Keratinocyte (primary cell): Measurements from ENCODE around the gene NEK8. TPM values are rescaled to one million over a fixed set of nuclear protein-coding genes. Genes with fewer than 3 reads are reported as not detected.
A peak's percentile ranks its signal among the peaks of the same experiment; 100 is the strongest.

Experiments
- DNase-seq: peaks from one replicate; pipeline ENCODE4 v3.0.0-alpha.2; 2011; ENCODE audit warnings: low read depth, missing footprints, low spot score
- FAIRE-seq: peaks from 2 replicates; lab custom pipeline; 2011; peaks lifted over from hg19 to GRCh38; lab: Jason Lieb, UNC
- H2AFZ ChIP-seq: 2 replicates; pipeline ENCODE4 v1.6.0; 2012; ENCODE audit warnings: low read length, control low read depth, inconsistent platforms; ENCODE audit not compliant: control insufficient read depth
- H3K27ac ChIP-seq: 2 replicates; pipeline ENCODE4 v1.5.1; 2011; ENCODE audit warnings: low read length; ENCODE audit not compliant: control insufficient read depth, insufficient read depth
- H3K27me3 ChIP-seq: 3 replicates; pipeline ENCODE4 v1.6.0; 2011; ENCODE audit warnings: low read length; ENCODE audit not compliant: control insufficient read depth, insufficient read depth; ENCODE audit errors: extremely low read depth
- H3K36me3 ChIP-seq, 2 experiments: 2 replicates in 1 of 2; 3 replicates in 1 of 2; pipeline ENCODE4 v1.5.1; 2011; ENCODE audit warnings: low read length in 2 of 2, mild to moderate bottlenecking in 1 of 2; ENCODE audit not compliant: control insufficient read depth in 2 of 2, insufficient read depth in 2 of 2; ENCODE audit errors: extremely low read depth in 1 of 2
- H3K4me1 ChIP-seq: 3 replicates; pipeline ENCODE4 v1.5.1; 2011; ENCODE audit warnings: low read length; ENCODE audit not compliant: control insufficient read depth, insufficient read depth; ENCODE audit errors: extremely low read depth
- H3K4me2 ChIP-seq: 3 replicates; pipeline ENCODE4 v1.6.0; 2011; ENCODE audit warnings: low read depth, low read length; ENCODE audit not compliant: control insufficient read depth, insufficient read depth; ENCODE audit errors: extremely low read depth
- H3K4me3 ChIP-seq, 3 experiments: fragments of 200-600 bp in 1 of 3; sonication (generic) in 1 of 3; 2 replicates in 2 of 3; 3 replicates in 1 of 3; pipeline ENCODE4 v1.5.1; 2011 to 2016; ENCODE audit warnings: low read length in 3 of 3, mild to moderate bottlenecking in 3 of 3, control low read depth in 2 of 3, inconsistent platforms in 1 of 3, low read depth in 1 of 3, mixed read lengths in 1 of 3, mixed run types in 1 of 3, moderate library complexity in 1 of 3; ENCODE audit not compliant: control insufficient read depth in 2 of 3, insufficient read depth in 2 of 3; ENCODE audit errors: extremely low read depth in 1 of 3
- H3K79me2 ChIP-seq: 2 replicates; pipeline ENCODE4 v1.6.0; 2012; ENCODE audit warnings: low read length; ENCODE audit not compliant: control insufficient read depth, insufficient read depth
- H3K9ac ChIP-seq: 3 replicates; pipeline ENCODE4 v1.6.0; 2011; ENCODE audit warnings: low read length; ENCODE audit not compliant: control insufficient read depth, insufficient read depth; ENCODE audit errors: extremely low read depth
- H3K9me1 ChIP-seq: 3 replicates; pipeline ENCODE4 v1.6.0; 2011; ENCODE audit warnings: low read length; ENCODE audit not compliant: control insufficient read depth, insufficient read depth; ENCODE audit errors: extremely low read depth
- H3K9me3 ChIP-seq: 2 replicates; pipeline ENCODE4 v1.5.1; 2012; ENCODE audit warnings: low read depth, low read length; ENCODE audit not compliant: control insufficient read depth
- H4K20me1 ChIP-seq: 3 replicates; pipeline ENCODE4 v1.6.0; 2011; ENCODE audit warnings: low read length; ENCODE audit not compliant: control insufficient read depth, insufficient read depth; ENCODE audit errors: extremely low read depth
- EZH2 ChIP-seq: IDR thresholded peaks from one replicate; pipeline ENCODE4 v1.6.1; 2012; ENCODE audit warnings: inconsistent platforms, mild to moderate bottlenecking, low read length, moderate library complexity
- dilution Hi-C: fragments of 300-500 bp; cut with MboI; formaldehyde crosslinking; loops from one replicate; pipeline ENCODE4 v1.7.0; 2020; ENCODE audit warnings: low sequenced_read_pairs; ENCODE audit not compliant: extremely low pct_ligation_motif_present
- polyA plus RNA-seq, 5 experiments: library from polyadenylated mRNA; depleted of rRNA in 3 of 5; stranded (reverse) in 3 of 5; stranded (forward) in 1 of 5; unstranded in 1 of 5; fragments of >200 nt; gene quantifications; 1 replicate in 1 of 5; 2 replicates in 3 of 5; 3 replicates in 1 of 5; pipeline versions ENCODE4 v1.2.1 to v1.2.3, GENCODE V29; 2011 to 2012; ENCODE audit warnings: missing spikeins in 2 of 5, low read depth in 1 of 5, low replicate concordance in 1 of 5
- TF ChIP-seq, protein P1 (sequence below), 3 experiments: IDR thresholded peaks in 1 of 3; conservative IDR thresholded peaks in 1 of 3; optimal IDR thresholded peaks in 1 of 3; 2 replicates in 2 of 3; 3 replicates in 1 of 3; pipeline versions ENCODE3 to v1.5.1; 2011; ENCODE audit warnings: low read length in 3 of 3, mild to moderate bottlenecking in 3 of 3, moderate library complexity in 2 of 3, control low read depth in 1 of 3, inconsistent platforms in 1 of 3; ENCODE audit not compliant: insufficient read depth in 2 of 3; ENCODE audit errors: extremely low read depth in 1 of 3

NEK8 gene
- polyA plus RNA-seq, 1 donor (not counting 4 experiments of a cell fraction or from before 2014, with no cell fraction given): 4.1 TPM

DNA sequence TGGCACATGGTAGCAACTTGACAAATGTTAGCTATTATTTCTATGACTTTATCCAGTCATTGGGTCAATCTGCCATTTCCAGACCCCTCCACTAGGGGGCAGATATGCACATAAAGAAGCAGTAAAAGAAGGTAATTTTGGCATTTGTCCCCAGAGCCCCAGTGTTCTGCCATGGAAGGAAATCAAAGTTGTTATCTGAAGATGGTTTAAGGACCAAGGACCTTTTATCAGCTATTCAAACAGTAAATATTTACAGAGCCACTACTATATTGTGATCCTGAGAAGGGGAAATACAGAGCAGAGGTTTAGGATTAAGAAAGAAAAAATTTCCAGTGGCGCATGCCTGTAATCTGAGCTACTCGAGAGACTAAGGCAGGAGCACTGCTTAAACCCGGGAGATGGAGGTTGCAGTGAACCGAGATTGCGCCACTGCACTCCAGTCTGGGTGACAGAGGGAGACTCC lies 35.2 kb downstream of the NEK8 start:
- Histone ChIP-seq H3K79me2 (peaks cover 27% of the 10 kb centered on the region), H3K9me3 (no peaks in the 10 kb centered on the region), H3K27ac (no peak overlapping the region), H2AFZ (no peak overlapping the region), H3K4me3 (no peak overlapping the region), H4K20me1 (peaks cover 9% of the 10 kb centered on the region), H3K36me3 (peaks cover 27 to 30% of the 10 kb centered on the region in 2 experiments), H3K27me3 (no peaks in the 10 kb centered on the region), H3K9me1 (peaks cover 2% of the 10 kb centered on the region), H3K9ac (no peak overlapping the region), H3K4me2 (no peak overlapping the region), H3K4me1 (peaks cover 5% of the 10 kb centered on the region)
- TF ChIP-seq, protein P1, sequence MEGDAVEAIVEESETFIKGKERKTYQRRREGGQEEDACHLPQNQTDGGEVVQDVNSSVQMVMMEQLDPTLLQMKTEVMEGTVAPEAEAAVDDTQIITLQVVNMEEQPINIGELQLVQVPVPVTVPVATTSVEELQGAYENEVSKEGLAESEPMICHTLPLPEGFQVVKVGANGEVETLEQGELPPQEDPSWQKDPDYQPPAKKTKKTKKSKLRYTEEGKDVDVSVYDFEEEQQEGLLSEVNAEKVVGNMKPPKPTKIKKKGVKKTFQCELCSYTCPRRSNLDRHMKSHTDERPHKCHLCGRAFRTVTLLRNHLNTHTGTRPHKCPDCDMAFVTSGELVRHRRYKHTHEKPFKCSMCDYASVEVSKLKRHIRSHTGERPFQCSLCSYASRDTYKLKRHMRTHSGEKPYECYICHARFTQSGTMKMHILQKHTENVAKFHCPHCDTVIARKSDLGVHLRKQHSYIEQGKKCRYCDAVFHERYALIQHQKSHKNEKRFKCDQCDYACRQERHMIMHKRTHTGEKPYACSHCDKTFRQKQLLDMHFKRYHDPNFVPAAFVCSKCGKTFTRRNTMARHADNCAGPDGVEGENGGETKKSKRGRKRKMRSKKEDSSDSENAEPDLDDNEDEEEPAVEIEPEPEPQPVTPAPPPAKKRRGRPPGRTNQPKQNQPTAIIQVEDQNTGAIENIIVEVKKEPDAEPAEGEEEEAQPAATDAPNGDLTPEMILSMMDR (optimal IDR thresholded peaks at IDR 0.05 in 1 of 3, IDR thresholded peaks at IDR 0.05 in 1 of 3, conservative IDR thresholded peaks at IDR 0.05 in 1 of 3; ENCODE audit: extremely low read depth in 1 of 3, insufficient read depth in 2 of 3, low read length in 3 of 3): peak; percentile 58 to 84 (median 65)
- TF ChIP-seq EZH2: no peak
- FAIRE-seq: peak; percentile 36
- dilution Hi-C loops: no loop called here
- no peak for DNase-seq

DNA sequence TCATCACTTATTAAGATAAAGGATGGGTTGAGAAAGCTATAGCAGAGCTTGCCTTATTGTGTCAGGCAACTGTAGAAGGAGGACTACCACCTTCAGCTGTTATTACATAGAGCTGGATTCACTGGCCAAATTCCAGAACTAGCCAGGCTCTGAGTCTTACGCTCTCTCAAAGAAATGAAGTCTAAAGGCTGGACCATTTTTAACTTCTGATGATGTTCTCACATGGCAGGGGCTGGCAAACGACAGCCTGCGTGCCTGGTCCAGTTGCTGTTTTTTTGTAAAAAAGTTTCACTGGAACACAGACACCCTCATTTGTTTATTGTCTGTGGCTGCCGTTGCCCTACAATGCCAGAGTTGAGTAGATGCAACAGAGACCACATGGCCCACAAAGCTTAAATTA lies 36.5 kb downstream of the NEK8 start:
- Histone ChIP-seq H3K27me3 (no peaks in the 10 kb centered on the region), H3K9me3 (no peaks in the 10 kb centered on the region), H3K27ac (no peak overlapping the region), H3K79me2 (peaks cover 29% of the 10 kb centered on the region), H3K9ac (no peak overlapping the region), H3K4me3 (no peak overlapping the region), H3K9me1 (no peaks in the 10 kb centered on the region), H3K4me1 (peaks cover 5% of the 10 kb centered on the region), H3K4me2 (no peak overlapping the region), H4K20me1 (peaks cover 9% of the 10 kb centered on the region), H2AFZ (no peak overlapping the region), H3K36me3 (peaks cover 22 to 24% of the 10 kb centered on the region in 2 experiments)
- no peak for TF ChIP-seq EZH2
- TF ChIP-seq, protein P1 (optimal IDR thresholded peaks at IDR 0.05 in 1 of 3, IDR thresholded peaks at IDR 0.05 in 1 of 3, conservative IDR thresholded peaks at IDR 0.05 in 1 of 3; ENCODE audit: extremely low read depth in 1 of 3, insufficient read depth in 2 of 3, low read length in 3 of 3): no peak
- dilution Hi-C loops: no loop called here
- FAIRE-seq (no peak), DNase-seq (no peak)
